NCI-H146 (cell line): ENCODE measurements around the gene NPTX2.
"Not testable (repeated sequence)": the region's sequence is repeated elsewhere in the genome, so short reads cannot be mapped to it uniquely, and the experiment has no call there.

ENCODE experiments used
- DNase-seq: peaks from one replicate; lab custom pipeline; 2025; lab: John Stamatoyannopoulos, UW

Gene NPTX2

GRCh38 chr7:98617051-98617959 is at the start of gene NPTX2:
TSS of gene NPTX2 (plus strand) at chr7:98617285. CDS start at chr7:98617462, 177 bp downstream.
- no peak for DNase-seq

GRCh38 chr7:98567991-98568390 is 49.1 kb upstream of the NPTX2 start:
- DNase-seq = no peak

GRCh38 chr7:98568891-98569290 is 48.2 kb upstream of the NPTX2 start:
- DNase-seq = peak; percentile 5

GRCh38 chr7:98569691-98570337 is 47.3 kb upstream of the NPTX2 start:
- no peak for DNase-seq

- DNase-seq = no peak
These were observed 46.1 kb upstream of the NPTX2 start for GRCh38 chr7:98571006-98571405.

GRCh38 chr7:98571986-98572385 is 45.1 kb upstream of the NPTX2 start:
- no peak for DNase-seq

GRCh38 chr7:98572716-98573115 is 44.4 kb upstream of the NPTX2 start:
- DNase-seq = not testable (repeated sequence)

GRCh38 chr7:98573816-98574215 is 43.3 kb upstream of the NPTX2 start:
- DNase-seq = no peak

- no peak for DNase-seq
These were observed 41.2 kb upstream of the NPTX2 start for GRCh38 chr7:98575878-98576277.

- no peak for DNase-seq
These were observed 32.3 kb upstream of the NPTX2 start for GRCh38 chr7:98584830-98585229.

- DNase-seq = no peak
These were observed 25.2 kb upstream of the NPTX2 start for GRCh38 chr7:98591926-98592325.

- DNase-seq = no peak
These were observed 22.7 kb upstream of the NPTX2 start for GRCh38 chr7:98594348-98594747.

- DNase-seq = no peak
These were observed 22.3 kb upstream of the NPTX2 start for GRCh38 chr7:98594787-98595186.

- DNase-seq = no peak
These were observed 18.1 kb upstream of the NPTX2 start for GRCh38 chr7:98598846-98599615.

- no peak for DNase-seq
These were observed 17.2 kb upstream of the NPTX2 start for GRCh38 chr7:98599886-98600285.

- DNase-seq = no peak
These were observed 14.2 kb upstream of the NPTX2 start for GRCh38 chr7:98602755-98603398.

GRCh38 chr7:98603399-98603788 is 13.7 kb upstream of the NPTX2 start:
- DNase-seq = no peak

- no peak for DNase-seq
These were observed 3.3 kb upstream of the NPTX2 start for GRCh38 chr7:98613601-98614425.

GRCh38 chr7:98616381-98617050 is 569 bp upstream of the NPTX2 start:
- no peak for DNase-seq

GRCh38 chr7:98617960-98618418 is 904 bp downstream of the NPTX2 start:
- DNase-seq = no peak
